B cell (primary cell): ENCODE measurements around the gene PCDHGA8. TPM values are rescaled to one million over a fixed set of nuclear protein-coding genes. Genes with fewer than 3 reads are reported as not detected.

ENCODE experiments used
- ATAC-seq: fragments of 200-7000 bp; cut with Tn5 transposase; one replicate; pipeline ENCODE4 v1.10.0; 2021; ENCODE audit warnings: low read depth, mild to moderate bottlenecking, moderate number of reproducible peaks, moderate library complexity
- CTCF ChIA-PET: fragments of 350-600 bp; sonication (Branson Sonifier 250); formaldehyde crosslinking; loops from one replicate; lab custom pipeline; 2021; ENCODE audit warnings: antibody characterized with exemption, inconsistent platforms; lab: Charles Lee
- POLR2A ChIA-PET: fragments of 350-600 bp; sonication (Branson Sonifier 250); formaldehyde crosslinking; loops from one replicate; lab custom pipeline; 2021; ENCODE audit warnings: antibody characterized with exemption; lab: Charles Lee
- DNase-seq: peaks from one replicate; pipeline ENCODE4 v3.0.0; 2013
- H2AFZ ChIP-seq: 2 replicates; pipeline ENCODE4 v1.6.1; 2012; ENCODE audit warnings: mild to moderate bottlenecking, low read depth, low read length; ENCODE audit not compliant: insufficient read depth, poor library complexity, severe bottlenecking
- H3K27ac ChIP-seq, 2 donors: 1 replicate in 1 of 2; 2 replicates in 1 of 2; pipeline ENCODE4 v1.5.1; 2012 to 2013; ENCODE audit warnings: low read length in 2 of 2, mild to moderate bottlenecking in 2 of 2, moderate library complexity in 1 of 2
- H3K27me3 ChIP-seq, 4 experiments: fragments of 200-600 bp in 1 of 4; sonication (generic) in 1 of 4; replicated peaks in 1 of 4; 1 replicate in 2 of 4; 2 replicates in 2 of 4; pipeline versions ENCODE4 v1.6.1 to v1.7.0; 2013 to 2016; ENCODE audit warnings: low read length in 3 of 4, mild to moderate bottlenecking in 2 of 4, mixed read lengths in 1 of 4, moderate library complexity in 1 of 4; ENCODE audit not compliant: insufficient read depth in 4 of 4, control insufficient read depth in 3 of 4; ENCODE audit errors: control extremely low read depth in 1 of 4
- H3K36me3 ChIP-seq, 2 experiments: replicated peaks in 1 of 2; 1 replicate in 1 of 2; 2 replicates in 1 of 2; pipeline versions ENCODE4 v1.6.1 to v1.7.1; 2013; ENCODE audit warnings: low read length in 1 of 2; ENCODE audit not compliant: insufficient read depth in 2 of 2, control insufficient read depth in 1 of 2; ENCODE audit errors: control extremely low read depth in 1 of 2, extremely low read depth in 1 of 2
- H3K4me1 ChIP-seq, 2 donors: fragments of 200-600 bp in 1 of 2; sonication (generic) in 1 of 2; 1 replicate in 1 of 2; 2 replicates in 1 of 2; pipeline versions ENCODE4 v1.5.1 to v1.6.1; 2013 to 2017; ENCODE audit warnings: low read length in 2 of 2; ENCODE audit not compliant: control insufficient read depth in 2 of 2, insufficient read depth in 2 of 2
- H3K4me2 ChIP-seq: replicated peaks from 2 replicates; pipeline ENCODE3; 2012; ENCODE audit warnings: mild to moderate bottlenecking, low read depth, low read length; ENCODE audit not compliant: poor library complexity, severe bottlenecking
- H3K4me3 ChIP-seq, 5 experiments: fragments of 200-600 bp in 1 of 5; sonication (generic) in 1 of 5; 1 replicate in 3 of 5; 2 replicates in 2 of 5; pipeline versions ENCODE4 v1.5.1 to v1.7.0; 2011 to 2016; ENCODE audit warnings: low read length in 4 of 5, mild to moderate bottlenecking in 4 of 5, low read depth in 2 of 5, control low read depth in 1 of 5, moderate library complexity in 1 of 5; ENCODE audit not compliant: insufficient read depth in 1 of 5; ENCODE audit errors: control extremely low read depth in 1 of 5, extremely low read depth in 1 of 5
- H3K79me2 ChIP-seq: fragments of 200-600 bp; sonication (generic); one replicate; pipeline ENCODE4 v1.6.0; 2016; ENCODE audit warnings: low read length; ENCODE audit not compliant: control insufficient read depth, insufficient read depth
- H3K9ac ChIP-seq: fragments of 200-600 bp; sonication (generic); 2 replicates; pipeline ENCODE4 v1.6.1; 2017; ENCODE audit warnings: mild to moderate bottlenecking, low read length, moderate library complexity
- H3K9me3 ChIP-seq, 3 donors: one replicate each; pipeline versions ENCODE4 v1.6.1 to v1.7.1; 2013; ENCODE audit warnings: low read length in 2 of 3; ENCODE audit not compliant: control insufficient read depth in 2 of 3, insufficient read depth in 1 of 3; ENCODE audit errors: control extremely low read depth in 1 of 3
- H4K20me1 ChIP-seq: 2 replicates; pipeline ENCODE4 v1.6.0; 2012; ENCODE audit warnings: mild to moderate bottlenecking, low read length; ENCODE audit not compliant: insufficient read depth, control insufficient read depth, poor library complexity, severe bottlenecking
- H3K27ac Mint-ChIP-seq: one replicate; pipeline ENCODE4 v1.8.0; 2021; ENCODE audit warnings: mixed read lengths
- H3K27me3 Mint-ChIP-seq: one replicate; pipeline ENCODE4 v1.8.0; 2021; ENCODE audit warnings: mixed read lengths
- H3K4me1 Mint-ChIP-seq: one replicate; pipeline ENCODE4 v1.8.0; 2021; ENCODE audit warnings: mixed read lengths
- H3K4me3 Mint-ChIP-seq: one replicate; pipeline ENCODE4 v1.8.0; 2021; ENCODE audit warnings: mixed read lengths
- H3K9me3 Mint-ChIP-seq: one replicate; pipeline ENCODE4 v1.8.0; 2022; ENCODE audit warnings: mixed read lengths; ENCODE audit not compliant: insufficient read depth
- EZH2 ChIP-seq: IDR thresholded peaks from 2 replicates; pipeline ENCODE4 v1.6.1; 2012; ENCODE audit warnings: borderline replicate concordance, low read depth, mild to moderate bottlenecking, moderate library complexity, low read length; ENCODE audit not compliant: insufficient read depth, poor library complexity, severe bottlenecking
- WGBS: methylation state at CpG from one replicate; pipeline ENCODE4 v1.1.5; 2013; ENCODE audit warnings: missing lambda C conversion rate; ENCODE audit not compliant: insufficient coverage; 5-methylcytosine and 5-hydroxymethylcytosine counted together
- intact Hi-C: fragments of 100-400 bp; cut with micrococcal nuclease; formaldehyde crosslinking; loops from one replicate; pipeline ENCODE4 v1.10.0; 2022
- polyA plus RNA-seq: library from polyadenylated mRNA; depleted of rRNA; stranded (reverse); fragments of >200 nt; gene quantifications from 2 replicates; pipeline ENCODE4 v1.2.3, GENCODE V29; 2012
- total RNA-seq, 2 donors: library from RNA; stranded (reverse); fragments of 120-200 nt in 1 of 2; gene quantifications; 1 replicate in 1 of 2; 2 replicates in 1 of 2; pipeline versions ENCODE4 v1.2.3 to v1.2.4, GENCODE V29; 2013 to 2022
- TF ChIP-seq, protein P1 (sequence below): fragments of 200-600 bp; IDR thresholded peaks from one replicate; pipeline ENCODE4 v1.8.0; 2022; ENCODE audit warnings: antibody characterized with exemption, mild to moderate bottlenecking

PCDHGA8 gene
- total and polyA plus RNA-seq, 2 donors (not counting 1 experiment from before 2014, with no cell fraction given): 0.21 to 1.2 TPM

DNA sequence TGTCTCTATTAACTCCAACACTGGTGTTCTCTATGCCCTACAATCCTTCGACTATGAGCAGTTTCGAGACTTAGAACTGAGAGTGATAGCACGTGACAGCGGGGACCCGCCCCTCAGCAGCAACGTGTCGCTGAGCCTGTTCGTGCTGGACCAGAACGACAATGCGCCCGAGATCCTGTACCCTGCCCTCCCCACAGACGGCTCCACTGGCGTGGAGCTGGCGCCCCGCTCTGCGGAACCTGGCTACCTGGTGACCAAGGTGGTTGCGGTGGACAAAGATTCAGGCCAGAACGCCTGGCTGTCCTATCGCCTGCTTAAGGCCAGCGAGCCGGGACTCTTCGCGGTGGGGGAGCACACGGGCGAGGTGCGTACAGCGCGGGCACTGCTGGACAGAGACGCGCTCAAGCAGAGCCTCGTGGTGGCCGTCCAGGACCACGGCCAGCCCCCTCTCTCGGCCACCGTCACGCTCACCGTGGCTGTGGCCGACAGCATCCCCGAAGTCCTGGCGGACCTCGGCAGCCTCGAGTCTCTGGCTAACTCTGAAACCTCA, 30.4 kb downstream of the PCDHGA8 start:
- H3K27me3 Mint-ChIP-seq: peaks cover 59% of the 10 kb centered on the region

More for the DNA sequence above, 30.4 kb downstream of the PCDHGA8 start:
- CTCF ChIA-PET: interaction anchor here (2.6 to 3.4 kb wide), 3 partner anchors 8 to 136 kb away, joined by 23 to 32 read pairs (median 26); partner anchors contain the start of gene PCDHGA12
- Histone ChIP-seq H3K79me2 (no peaks in the 10 kb centered on the region), H3K4me3 (no peak overlapping the region), H3K27me3 (peaks cover 2 to 72% (median 60%) of the 10 kb centered on the region in 4 experiments), H3K4me2 (no peak overlapping the region), H3K4me1 (peaks cover 10 to 12% of the 10 kb centered on the region in 2 donors), H3K9me3 (peaks cover 2 to 60% (median 49%) of the 10 kb centered on the region in 3 donors), H4K20me1 (no peaks in the 10 kb centered on the region), H3K27ac (no peak overlapping the region), H3K36me3 (no peaks in the 10 kb centered on the region), H3K9ac (no peak overlapping the region), H2AFZ (no peak overlapping the region)
- Mint-ChIP-seq H3K9me3 (peaks cover 7% of the 10 kb centered on the region), H3K27ac (no peak overlapping the region), H3K4me3 (no peak overlapping the region), H3K4me1 (peaks cover 14% of the 10 kb centered on the region)
- intact Hi-C loops: no loop called here
- no peak for TF ChIP-seq EZH2
- TF ChIP-seq, protein P1, sequence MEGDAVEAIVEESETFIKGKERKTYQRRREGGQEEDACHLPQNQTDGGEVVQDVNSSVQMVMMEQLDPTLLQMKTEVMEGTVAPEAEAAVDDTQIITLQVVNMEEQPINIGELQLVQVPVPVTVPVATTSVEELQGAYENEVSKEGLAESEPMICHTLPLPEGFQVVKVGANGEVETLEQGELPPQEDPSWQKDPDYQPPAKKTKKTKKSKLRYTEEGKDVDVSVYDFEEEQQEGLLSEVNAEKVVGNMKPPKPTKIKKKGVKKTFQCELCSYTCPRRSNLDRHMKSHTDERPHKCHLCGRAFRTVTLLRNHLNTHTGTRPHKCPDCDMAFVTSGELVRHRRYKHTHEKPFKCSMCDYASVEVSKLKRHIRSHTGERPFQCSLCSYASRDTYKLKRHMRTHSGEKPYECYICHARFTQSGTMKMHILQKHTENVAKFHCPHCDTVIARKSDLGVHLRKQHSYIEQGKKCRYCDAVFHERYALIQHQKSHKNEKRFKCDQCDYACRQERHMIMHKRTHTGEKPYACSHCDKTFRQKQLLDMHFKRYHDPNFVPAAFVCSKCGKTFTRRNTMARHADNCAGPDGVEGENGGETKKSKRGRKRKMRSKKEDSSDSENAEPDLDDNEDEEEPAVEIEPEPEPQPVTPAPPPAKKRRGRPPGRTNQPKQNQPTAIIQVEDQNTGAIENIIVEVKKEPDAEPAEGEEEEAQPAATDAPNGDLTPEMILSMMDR: no peak
- 34% methylated on average over 42 of the region's 42 CpGs for WGBS
- POLR2A ChIA-PET: interaction anchor here (0.6 kb wide), 1 partner anchor 87 kb away, joined by 3 read pairs; no protein-coding TSS in a partner anchor
- DNase-seq (no peak), ATAC-seq (no peak)
